Suppressor macrophage (primary cell): ENCODE measurements around the gene CD274.
"Not testable (repeated sequence)": the region's sequence is repeated elsewhere in the genome, so short reads cannot be mapped to it uniquely, and the experiment has no call there.

Source experiments
- DNase-seq, 4 experiments: peaks; one replicate each; pipeline ENCODE4 v3.0.0-alpha.2; 2020 to 2022
- total RNA-seq, 17 experiments: gene quantifications; one replicate each; lab custom pipeline; 2026; ENCODE audit warnings: mixed read lengths in 6 of 17, inconsistent platforms in 3 of 17; lab: John Stamatoyannopoulos, UW

CD274 gene
- total RNA-seq = 6.0 to 846 (median 22.5) reads per million in 17 experiments

GRCh38 chr9:5450359-5451091 is at the start of gene CD274:
CD274 (plus strand) TSS chr9:5450542; CDS start chr9:5456114, 5,572 bp downstream.
- peak; percentile 89 to 97 (median 94) for DNase-seq

GRCh38 chr9:5402217-5402616 is 48.1 kb upstream of the CD274 start:
- no peak for DNase-seq

GRCh38 chr9:5408596-5408995 is 41.7 kb upstream of the CD274 start:
- DNase-seq = no peak

- no peak for DNase-seq
Measured at GRCh38 chr9:5416953-5417352, 33.4 kb upstream of the CD274 start.

- DNase-seq = no peak
Measured at GRCh38 chr9:5418481-5418880, 31.9 kb upstream of the CD274 start.

- no peak for DNase-seq
Measured at GRCh38 chr9:5419987-5420386, 30.4 kb upstream of the CD274 start.

- no peak for DNase-seq
Measured at GRCh38 chr9:5421163-5421562, 29.2 kb upstream of the CD274 start.

- no peak for DNase-seq
Measured at GRCh38 chr9:5422276-5422675, 28.1 kb upstream of the CD274 start.

- DNase-seq = peak in 3 of 4 experiments; percentile 9 to 38 (median 30)
Measured at GRCh38 chr9:5425006-5425628, 25.2 kb upstream of the CD274 start.

- DNase-seq = no peak
Measured at GRCh38 chr9:5427005-5427404, 23.3 kb upstream of the CD274 start.

GRCh38 chr9:5428172-5428571 is 22.2 kb upstream of the CD274 start:
- DNase-seq = peak in 1 of 4 experiments; percentile 6

- DNase-seq = no peak
Measured at GRCh38 chr9:5428794-5429528, 21.4 kb upstream of the CD274 start.

GRCh38 chr9:5429873-5430564 is 20.3 kb upstream of the CD274 start:
- DNase-seq = no peak

GRCh38 chr9:5430912-5431311 is 19.4 kb upstream of the CD274 start:
- no peak for DNase-seq

- not testable (repeated sequence) for DNase-seq
Measured at GRCh38 chr9:5432890-5433289, 17.5 kb upstream of the CD274 start.

GRCh38 chr9:5433328-5433727 is 17.0 kb upstream of the CD274 start:
- not testable (repeated sequence) for DNase-seq

- DNase-seq = not testable (repeated sequence)
Measured at GRCh38 chr9:5433841-5434810, 16.2 kb upstream of the CD274 start.

- no peak for DNase-seq
Measured at GRCh38 chr9:5435912-5436311, 14.4 kb upstream of the CD274 start.

- no peak for DNase-seq
Measured at GRCh38 chr9:5436441-5436840, 13.9 kb upstream of the CD274 start.

GRCh38 chr9:5437254-5438216 is 12.8 kb upstream of the CD274 start, which contains the start of gene PLGRKT:
PLGRKT (minus strand) TSS chr9:5437925; CDS start chr9:5431977, 5,948 bp downstream.
- DNase-seq = peak; percentile 96 to 98 (median 98)
